Measurements from ENCODE around the gene PTGIS.
A peak's percentile ranks its signal among the peaks of the same experiment; 100 is the strongest.

Gene PTGIS

DNA sequence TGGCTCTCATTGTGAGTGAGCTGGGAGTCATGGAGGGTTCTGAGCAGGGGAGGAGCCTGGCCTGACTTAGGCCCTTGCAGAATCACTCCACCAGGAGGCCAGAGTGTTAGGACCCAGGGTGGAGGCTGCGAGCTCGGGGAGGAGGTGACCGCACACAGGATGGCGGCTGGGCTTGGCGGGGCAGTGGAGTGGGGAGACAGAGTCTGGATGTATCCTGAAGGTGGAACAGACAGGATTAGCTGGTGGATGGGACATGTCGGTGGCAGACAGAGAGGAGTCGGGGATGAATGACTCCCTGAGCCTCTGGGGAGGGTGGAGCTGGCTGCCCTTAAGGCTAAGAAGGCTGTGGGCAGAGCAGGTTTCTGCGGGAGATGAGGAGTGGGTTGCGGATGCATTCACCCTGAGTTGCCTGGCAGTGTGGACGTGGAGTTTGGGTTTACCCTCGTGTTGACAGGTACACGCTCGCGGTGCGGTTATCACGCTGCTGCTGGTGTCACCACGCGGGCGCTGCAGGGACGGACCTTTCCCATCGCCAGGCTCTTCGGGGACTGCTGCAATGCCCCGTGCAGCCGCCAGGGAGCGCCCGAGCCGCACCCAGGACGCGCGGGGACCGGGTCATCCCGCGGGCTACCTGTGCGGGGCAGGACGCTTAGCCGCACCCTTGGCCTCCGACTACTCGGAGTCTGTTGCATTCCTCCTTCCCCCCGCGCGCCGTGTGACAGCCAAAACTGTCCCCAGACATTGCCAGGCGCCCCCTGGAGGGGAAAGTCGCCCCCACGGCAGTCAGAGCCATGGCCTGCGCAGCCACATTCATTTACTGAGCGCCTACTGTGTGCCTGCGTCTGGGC lies 43.0 kb upstream of the PTGIS start:
- peak; percentile 85 for DNase-seq (ENCODE audit: low spot score)
- TF ChIP-seq, protein P1, sequence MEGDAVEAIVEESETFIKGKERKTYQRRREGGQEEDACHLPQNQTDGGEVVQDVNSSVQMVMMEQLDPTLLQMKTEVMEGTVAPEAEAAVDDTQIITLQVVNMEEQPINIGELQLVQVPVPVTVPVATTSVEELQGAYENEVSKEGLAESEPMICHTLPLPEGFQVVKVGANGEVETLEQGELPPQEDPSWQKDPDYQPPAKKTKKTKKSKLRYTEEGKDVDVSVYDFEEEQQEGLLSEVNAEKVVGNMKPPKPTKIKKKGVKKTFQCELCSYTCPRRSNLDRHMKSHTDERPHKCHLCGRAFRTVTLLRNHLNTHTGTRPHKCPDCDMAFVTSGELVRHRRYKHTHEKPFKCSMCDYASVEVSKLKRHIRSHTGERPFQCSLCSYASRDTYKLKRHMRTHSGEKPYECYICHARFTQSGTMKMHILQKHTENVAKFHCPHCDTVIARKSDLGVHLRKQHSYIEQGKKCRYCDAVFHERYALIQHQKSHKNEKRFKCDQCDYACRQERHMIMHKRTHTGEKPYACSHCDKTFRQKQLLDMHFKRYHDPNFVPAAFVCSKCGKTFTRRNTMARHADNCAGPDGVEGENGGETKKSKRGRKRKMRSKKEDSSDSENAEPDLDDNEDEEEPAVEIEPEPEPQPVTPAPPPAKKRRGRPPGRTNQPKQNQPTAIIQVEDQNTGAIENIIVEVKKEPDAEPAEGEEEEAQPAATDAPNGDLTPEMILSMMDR (IDR thresholded peaks at IDR 0.05; ENCODE audit: extremely low read depth, missing control alignments), result peak; percentile 97

DNA sequence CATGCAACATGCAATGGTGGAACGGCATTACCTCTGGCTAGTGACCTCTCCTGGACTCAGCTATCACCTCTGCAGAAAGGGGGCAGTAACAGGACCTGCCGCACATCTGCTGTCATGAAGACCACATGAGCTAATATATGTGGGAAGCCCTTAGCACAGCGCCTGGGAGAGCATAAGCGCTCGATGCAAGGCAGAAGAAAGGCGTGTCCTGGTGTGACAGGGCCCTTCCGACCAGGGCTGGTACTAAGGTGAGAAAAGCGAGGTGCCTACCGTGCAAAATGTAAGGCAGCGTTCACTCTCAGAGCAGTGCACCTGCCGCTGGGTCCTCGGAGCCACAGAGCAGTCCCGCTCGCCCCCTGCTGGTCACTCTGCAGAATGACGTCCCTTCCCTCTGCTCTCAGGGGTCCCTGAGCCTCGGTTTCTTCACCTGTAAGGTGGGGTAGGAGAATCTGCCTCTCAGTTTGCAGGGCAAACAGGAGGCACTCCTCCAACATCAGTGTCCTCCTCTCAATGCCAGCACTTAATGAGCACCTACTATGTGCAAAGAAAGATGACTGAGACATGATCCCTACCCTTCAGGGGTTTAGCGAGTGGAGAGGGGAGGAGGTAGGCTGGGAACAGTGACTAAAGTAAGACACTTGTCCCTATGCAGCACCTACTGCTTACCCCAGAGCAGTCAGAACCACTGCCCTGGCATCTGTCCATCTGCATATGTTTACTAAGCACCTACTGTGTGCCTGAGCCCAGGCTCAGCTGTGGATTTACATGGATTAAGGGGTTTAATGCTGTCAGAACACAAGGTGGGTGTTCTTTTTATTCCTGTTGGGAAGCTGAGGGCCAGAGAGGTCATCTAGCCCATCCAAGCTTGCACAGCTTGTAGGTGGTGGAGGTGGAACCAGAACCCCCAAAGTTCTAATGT lies 41.1 kb upstream of the PTGIS start:
- DNase-seq (ENCODE audit: low spot score), result peak; percentile 82

DNA sequence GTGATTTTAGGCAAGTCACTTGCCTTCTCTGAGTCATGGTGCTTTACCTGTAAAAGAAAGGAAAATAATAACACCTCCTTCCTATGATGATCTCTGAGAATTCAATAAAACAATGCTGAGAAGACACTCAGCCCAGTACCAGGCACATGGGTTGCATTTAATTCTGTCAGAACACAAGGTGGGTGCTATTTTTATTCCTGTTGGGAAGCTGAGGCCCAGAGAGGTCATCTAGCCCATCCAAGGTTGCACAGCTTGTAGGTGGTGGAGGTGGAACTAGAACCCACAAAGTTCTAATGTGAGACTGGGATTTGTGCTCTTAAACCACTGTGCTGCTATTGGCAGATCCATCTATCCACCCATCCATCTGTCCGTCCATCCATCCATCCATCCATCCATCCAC lies 39.6 kb upstream of the PTGIS start:
- TF ChIP-seq, protein P1 (IDR thresholded peaks at IDR 0.05; ENCODE audit: extremely low read depth, missing control alignments), result no peak
- DNase-seq (ENCODE audit: low spot score), result no peak

More for the DNA sequence above, 41.1 kb upstream of the PTGIS start:
- TF ChIP-seq, protein P1 (IDR thresholded peaks at IDR 0.05; ENCODE audit: extremely low read depth, missing control alignments), result peak; percentile 91

DNA sequence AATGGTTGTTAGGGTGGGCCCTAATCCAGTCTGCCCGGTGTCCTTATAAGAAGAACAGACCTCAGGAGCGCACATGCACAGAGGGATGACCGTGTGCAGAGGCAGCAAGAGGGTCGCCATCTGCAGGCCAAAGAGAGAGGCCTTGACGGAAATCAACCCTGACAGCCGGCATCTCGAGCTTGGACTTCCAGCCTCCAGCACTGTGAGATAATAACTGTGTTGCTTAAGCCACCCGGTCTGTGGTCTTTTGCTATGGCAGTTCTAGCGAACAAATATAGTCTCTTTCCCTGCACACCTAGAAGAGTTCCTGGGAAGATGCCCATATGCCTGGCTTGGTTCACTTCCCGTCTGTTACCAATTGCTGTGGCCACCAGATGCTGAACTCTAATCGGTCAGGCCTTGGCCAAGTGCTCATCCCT lies 35.3 kb upstream of the PTGIS start:
- no peak for DNase-seq (ENCODE audit: low spot score)
- TF ChIP-seq, protein P1 (IDR thresholded peaks at IDR 0.05; ENCODE audit: extremely low read depth, missing control alignments), result no peak

DNA sequence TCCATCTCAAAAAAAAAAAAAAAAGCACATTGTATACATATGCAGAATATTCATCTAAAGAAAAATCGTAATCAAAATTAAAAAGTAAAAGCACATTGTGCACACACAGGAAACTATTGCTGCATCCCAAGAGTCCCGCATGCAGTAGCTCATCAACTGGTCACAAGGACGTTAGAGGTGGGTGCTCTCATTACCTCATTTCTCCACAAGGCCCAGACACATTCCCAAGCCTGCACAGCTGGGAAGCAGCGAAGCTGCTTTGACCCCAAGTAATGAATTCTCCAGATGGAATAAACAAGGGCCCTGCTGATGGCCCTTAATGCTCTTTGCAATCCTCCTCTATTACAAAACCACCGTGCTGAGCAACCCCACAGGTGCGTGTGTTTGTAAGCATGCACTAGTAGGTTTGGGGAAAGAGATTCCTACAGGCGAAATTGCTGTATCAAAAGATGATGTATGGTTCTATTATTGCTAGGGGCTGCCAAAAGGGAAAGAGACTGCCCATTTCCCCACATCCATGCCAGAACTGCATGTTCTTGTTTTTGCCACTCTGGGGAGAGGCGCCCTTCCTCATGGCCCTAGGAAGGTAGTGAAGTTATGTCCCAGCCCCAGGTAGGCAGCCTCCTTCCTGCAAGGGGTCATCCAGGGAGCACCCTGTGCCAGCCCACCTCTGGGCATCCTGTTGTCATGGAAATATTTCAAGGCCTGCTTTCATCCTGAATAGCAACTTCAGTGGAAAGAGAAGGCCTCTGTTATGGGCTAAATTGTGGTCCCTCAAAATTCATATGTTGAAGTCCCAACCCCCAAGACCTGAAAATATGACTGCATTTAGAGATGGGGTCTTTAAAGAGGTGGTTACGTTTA lies 34.6 kb upstream of the PTGIS start:
- DNase-seq (ENCODE audit: low spot score), result no peak
- TF ChIP-seq, protein P1 (IDR thresholded peaks at IDR 0.05; ENCODE audit: extremely low read depth, missing control alignments), result no peak

DNA sequence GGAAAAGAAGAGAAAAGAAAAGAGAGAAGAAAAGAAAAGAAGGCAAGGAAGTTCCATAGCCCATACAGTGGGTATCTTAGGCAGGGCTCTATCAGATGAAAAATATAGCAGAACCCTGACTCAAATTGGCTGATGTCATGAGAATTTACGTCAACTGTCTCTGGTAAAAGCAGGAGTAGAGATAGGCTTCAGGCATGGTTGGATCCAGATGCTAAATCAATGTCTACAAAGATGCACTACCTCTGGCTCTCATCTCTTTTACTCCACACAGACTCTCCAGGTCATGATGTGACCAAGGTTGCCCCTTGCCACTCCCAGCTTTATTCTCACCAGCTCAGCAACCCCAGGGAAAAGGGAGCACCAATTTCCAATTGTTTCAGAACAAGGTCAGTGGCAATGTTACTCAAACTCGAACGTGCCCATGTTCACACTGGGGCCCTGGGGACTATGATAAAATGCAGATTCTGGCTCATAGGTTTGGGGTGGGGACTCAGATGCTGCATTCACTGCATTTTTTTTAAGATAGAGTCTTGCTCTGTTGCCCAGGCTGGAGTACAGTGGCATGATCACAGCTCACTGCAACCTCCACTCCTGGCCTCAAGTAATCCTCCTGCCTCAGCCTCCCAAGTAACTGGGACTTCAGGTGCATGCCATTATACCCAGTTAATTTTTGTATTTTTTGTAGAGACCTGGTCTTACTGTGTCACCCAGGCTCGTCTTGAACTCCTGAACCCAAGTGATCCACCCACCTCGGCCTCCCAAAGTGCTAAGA lies 33.4 kb upstream of the PTGIS start:
- TF ChIP-seq, protein P1 (IDR thresholded peaks at IDR 0.05; ENCODE audit: extremely low read depth, missing control alignments), result no peak
- no peak for DNase-seq (ENCODE audit: low spot score)

Data from GM20000 (cell line).